T-helper 2 cell treated with Interferon-gamma antibody and Interleukin-4, amounts not matched to agents 5 μg/mL and 100 μg/mL, for 36 hours (primary cell): Measurements from ENCODE around the gene PLEKHN1.
A peak's percentile ranks its signal among the peaks of the same experiment; 100 is the strongest.
"Not testable (repeated sequence)": the region's sequence is repeated elsewhere in the genome, so short reads cannot be mapped to it uniquely, and the experiment has no call there.

Experiments used
- DNase-seq: peaks from one replicate; pipeline ENCODE4 v3.0.0; 2021; ENCODE audit warnings: low spot score
- H3K27ac Mint-ChIP-seq: one replicate; pipeline ENCODE4 v1.8.0; 2021; ENCODE audit warnings: mild to moderate bottlenecking, mixed read lengths
- H3K27me3 Mint-ChIP-seq: one replicate; pipeline ENCODE4 v1.8.0; 2021; ENCODE audit warnings: low read depth, mixed read lengths
- H3K36me3 Mint-ChIP-seq: one replicate; pipeline ENCODE4 v1.8.0; 2021; ENCODE audit warnings: low read depth, mixed read lengths
- H3K4me1 Mint-ChIP-seq: one replicate; pipeline ENCODE4 v1.8.0; 2021; ENCODE audit warnings: low read depth, mixed read lengths
- H3K4me3 Mint-ChIP-seq: one replicate; pipeline ENCODE4 v1.8.0; 2022; ENCODE audit warnings: mild to moderate bottlenecking, moderate library complexity, mixed read lengths
- H3K9me3 Mint-ChIP-seq: one replicate; pipeline ENCODE4 v1.8.0; 2021; ENCODE audit warnings: mixed read lengths

Gene PLEKHN1

DNA sequence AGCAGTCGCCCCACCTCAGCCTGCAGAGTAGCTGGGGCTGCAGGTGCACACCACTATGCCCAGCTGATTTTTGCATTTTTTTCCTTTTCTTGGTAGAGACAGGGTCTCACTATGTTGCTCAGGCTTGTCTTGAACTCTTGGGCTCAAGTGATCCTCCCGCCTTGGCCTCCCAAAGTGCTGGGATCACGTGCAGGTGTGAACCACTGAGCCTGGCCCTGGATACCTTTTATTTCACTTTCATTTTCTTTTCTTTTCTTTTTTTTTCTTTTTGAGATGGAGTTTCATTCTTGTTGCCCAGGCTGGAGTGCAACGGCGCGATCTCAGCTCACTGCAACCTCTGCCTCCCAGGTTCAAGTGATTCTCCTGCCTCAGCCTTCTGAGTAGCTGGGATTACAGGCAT, 25.0 kb downstream of the PLEKHN1 start:
- not testable (repeated sequence) for H3K27ac Mint-ChIP-seq, H3K4me3 Mint-ChIP-seq, H3K4me1 Mint-ChIP-seq, H3K36me3 Mint-ChIP-seq, DNase-seq, H3K9me3 Mint-ChIP-seq
- H3K27me3 Mint-ChIP-seq, result peaks cover 35% of the 10 kb centered on the region

DNA sequence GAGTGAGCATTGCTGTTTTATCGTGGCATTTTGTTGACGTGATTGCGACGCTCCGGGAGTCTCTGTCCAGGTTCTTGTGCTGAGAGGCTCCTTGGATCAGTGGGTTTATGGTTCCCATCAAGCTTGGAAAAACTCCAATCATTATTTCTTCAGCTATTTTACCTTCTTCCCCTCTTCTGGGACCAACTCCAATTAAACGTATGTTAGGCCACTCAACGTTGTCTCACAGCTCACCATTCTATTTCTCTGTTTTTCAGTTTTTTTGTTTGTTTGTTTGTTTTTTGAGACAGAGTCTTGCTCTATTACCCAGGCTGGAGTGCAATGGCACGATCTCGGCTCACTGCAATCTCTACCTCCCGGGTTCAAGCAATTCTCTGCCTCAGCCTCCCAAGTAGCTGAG, 25.6 kb downstream of the PLEKHN1 start:
- Mint-ChIP-seq H3K27ac (no peak overlapping the region), H3K9me3 (peaks cover 4% of the 10 kb centered on the region), H3K4me3 (no peak overlapping the region), H3K36me3 (no peaks in the 10 kb centered on the region), H3K27me3 (peaks cover 36% of the 10 kb centered on the region), H3K4me1 (peaks cover 3% of the 10 kb centered on the region)
- DNase-seq, result no peak

DNA sequence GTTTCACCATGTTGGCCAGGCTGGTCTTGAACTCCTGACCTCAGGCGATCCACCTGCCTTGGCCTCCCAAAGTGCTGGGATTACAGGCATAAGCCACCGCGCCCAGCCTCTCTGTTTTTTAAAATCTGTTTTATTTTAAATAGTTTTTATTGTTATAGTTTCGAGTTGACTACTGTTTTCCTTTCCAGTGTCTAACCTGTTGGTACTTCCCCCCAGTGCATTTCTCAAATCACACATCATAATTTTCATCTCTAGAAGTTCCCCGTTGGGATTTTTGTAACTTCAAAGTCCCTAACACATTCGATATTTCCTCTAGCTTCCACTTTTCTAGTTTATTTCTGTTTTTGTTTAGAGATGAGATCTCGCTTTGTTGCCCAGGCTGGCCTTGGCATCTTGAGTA, 26.1 kb downstream of the PLEKHN1 start:
- Mint-ChIP-seq H3K4me3 (no peak overlapping the region), H3K9me3 (peaks cover 4% of the 10 kb centered on the region), H3K27me3 (peaks cover 40% of the 10 kb centered on the region), H3K4me1 (peaks cover 3% of the 10 kb centered on the region), H3K27ac (no peak overlapping the region), H3K36me3 (no peaks in the 10 kb centered on the region)
- DNase-seq, result no peak

DNA sequence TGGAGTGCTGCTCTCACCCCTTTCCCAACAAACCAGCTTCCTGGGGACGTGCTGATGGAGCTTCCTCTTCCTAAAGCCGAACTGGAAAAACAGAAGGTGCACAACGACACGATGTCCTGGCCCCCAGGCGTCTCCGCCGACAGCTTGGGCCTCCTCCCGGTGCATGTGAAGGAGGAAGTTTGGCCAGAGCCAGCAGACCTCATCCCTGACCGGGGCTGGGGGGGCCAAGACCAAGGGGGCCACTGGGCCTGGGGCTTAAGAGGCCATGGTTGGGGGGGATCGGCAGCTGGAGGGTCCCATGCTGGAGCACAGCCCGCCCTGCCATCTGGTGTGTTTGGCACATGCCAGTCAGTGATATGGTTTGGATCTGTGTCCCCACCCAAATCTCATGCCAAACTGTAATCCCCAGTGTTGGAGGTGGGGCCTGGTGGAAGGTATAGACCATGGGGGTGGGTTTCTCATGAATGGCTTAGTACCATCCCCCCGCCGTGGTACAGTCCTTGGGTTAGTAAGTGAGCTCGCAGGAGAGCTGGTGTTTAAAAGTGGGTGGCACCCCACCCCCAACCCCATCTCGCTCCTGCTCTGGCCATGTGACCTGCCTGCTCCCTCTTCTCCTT, 27.2 kb downstream of the PLEKHN1 start:
- H3K4me3 Mint-ChIP-seq, result no peak overlapping the region
- H3K27ac Mint-ChIP-seq, result no peak overlapping the region
- H3K27me3 Mint-ChIP-seq, result peaks cover 39% of the 10 kb centered on the region
- peaks cover 4% of the 10 kb centered on the region for H3K9me3 Mint-ChIP-seq
- peaks cover 3% of the 10 kb centered on the region for H3K4me1 Mint-ChIP-seq
- DNase-seq, result no peak
- H3K36me3 Mint-ChIP-seq, result no peaks in the 10 kb centered on the region

DNA sequence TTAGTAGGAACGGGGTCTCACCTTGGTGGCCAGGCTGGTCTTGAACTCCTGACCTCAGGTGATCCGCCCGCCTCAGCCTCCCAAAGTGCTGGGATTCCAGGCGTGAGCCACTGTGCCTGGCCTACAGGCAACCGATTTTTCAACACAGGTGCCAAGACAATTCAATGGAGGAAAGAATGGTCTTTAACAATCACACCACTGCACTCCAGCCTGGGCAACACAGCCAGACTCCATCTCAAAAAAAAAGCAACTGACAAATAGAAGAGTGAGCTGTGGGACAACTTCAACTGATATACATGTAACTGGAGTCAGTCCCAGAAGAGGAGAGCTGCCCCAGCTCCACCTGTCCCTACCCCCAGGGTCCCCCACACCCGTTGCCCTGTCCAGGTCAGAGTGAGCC, 28.3 kb downstream of the PLEKHN1 start:
- not testable (repeated sequence) for H3K4me1 Mint-ChIP-seq, H3K9me3 Mint-ChIP-seq, DNase-seq, H3K36me3 Mint-ChIP-seq, H3K27ac Mint-ChIP-seq, H3K4me3 Mint-ChIP-seq
- H3K27me3 Mint-ChIP-seq, result peaks cover 30% of the 10 kb centered on the region

DNA sequence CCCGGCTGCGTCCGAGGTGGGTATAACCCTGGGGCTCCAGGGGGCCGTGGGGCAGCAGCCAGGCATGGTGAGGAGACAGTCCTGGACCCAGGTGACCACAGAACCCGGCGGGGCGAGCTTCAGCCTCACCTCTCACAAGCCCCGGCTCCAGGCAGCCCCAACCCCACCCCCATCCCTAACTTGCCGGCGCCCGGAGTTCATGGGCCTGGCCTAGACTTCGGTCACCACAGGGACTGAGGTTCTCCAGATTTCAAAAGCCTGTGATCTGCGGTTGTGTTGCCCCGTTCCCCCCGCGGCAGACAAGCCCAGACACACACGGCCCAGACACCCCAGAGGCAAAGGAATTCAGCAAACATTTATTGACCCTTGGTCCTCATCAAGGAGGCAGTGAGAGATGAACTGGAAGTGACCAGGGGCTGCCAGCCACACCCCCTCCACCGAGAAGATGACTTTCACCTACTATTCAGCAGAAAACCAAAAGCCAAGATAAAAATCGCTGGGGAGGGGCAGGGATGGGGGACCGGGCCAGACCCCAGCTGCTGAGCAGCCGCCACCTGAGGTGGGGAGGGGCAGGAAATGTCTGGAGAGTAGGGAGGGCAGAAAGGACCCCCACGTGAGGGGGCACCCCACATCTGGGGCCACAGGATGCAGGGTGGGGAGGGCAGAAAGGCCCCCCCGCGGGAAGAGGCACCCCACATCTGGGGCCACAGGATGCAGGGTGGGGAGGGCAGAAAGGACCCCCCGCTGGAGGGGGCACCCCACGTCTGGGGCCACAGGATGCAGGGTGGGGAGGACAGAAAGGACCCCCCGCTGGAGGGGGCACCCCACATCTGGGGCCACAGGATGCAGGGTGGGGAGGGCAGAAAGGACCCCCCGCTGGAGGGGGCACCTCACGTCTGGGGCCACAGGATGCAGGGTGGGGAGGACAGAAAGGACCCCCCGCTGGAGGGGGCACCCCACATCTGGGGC, 29.7 kb downstream of the PLEKHN1 start:
- peaks cover 4% of the 10 kb centered on the region for H3K9me3 Mint-ChIP-seq
- no peak overlapping the region for H3K4me3 Mint-ChIP-seq
- peaks cover 4% of the 10 kb centered on the region for H3K4me1 Mint-ChIP-seq
- no peak for DNase-seq
- peaks cover 30% of the 10 kb centered on the region for H3K27me3 Mint-ChIP-seq
- no peak overlapping the region for H3K27ac Mint-ChIP-seq
- H3K36me3 Mint-ChIP-seq, result no peaks in the 10 kb centered on the region

DNA sequence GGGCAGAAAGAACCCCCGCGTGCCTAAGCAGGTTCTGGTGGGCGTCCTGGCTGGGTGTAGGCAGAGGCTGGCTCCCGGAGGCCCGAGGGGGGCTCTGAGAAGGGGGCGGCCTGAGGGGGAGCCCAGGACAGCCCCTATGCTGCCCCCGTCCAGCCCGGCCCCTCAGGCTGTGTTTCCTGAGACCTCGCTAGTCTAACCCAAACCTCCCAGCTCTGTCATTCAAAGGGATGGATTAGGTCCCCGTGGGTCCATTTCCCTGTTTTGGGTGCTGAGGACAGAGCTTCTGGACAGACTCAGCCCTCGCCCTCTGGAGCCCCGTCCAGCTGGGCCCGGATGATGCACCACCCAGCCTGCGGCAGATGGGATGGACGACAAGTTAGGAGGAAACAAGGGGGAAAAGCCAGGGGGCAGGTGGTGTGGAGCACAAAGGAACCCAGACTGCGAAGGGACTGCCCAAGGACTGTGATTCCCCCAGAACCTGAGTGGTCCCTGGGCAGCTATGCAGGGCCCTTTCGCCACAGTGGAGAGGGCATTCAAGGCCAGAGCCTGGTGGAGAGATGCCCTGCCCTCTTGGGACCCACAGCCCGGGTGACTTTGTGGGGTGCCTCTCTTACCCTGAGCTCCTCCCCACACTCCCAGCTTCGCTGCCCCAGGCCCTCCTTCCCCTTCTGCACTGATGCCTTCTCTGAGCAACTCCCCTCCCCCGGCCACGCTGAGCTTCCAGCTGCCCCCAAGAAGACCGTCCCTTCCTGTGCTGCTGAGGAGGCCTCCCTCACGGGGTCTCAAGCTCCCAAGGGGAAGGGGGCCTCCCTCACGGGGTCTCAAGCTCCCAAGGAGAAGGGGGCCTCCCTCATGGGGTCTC, 30.8 kb downstream of the PLEKHN1 start:
- H3K4me1 Mint-ChIP-seq, result peaks cover 4% of the 10 kb centered on the region

DNA sequence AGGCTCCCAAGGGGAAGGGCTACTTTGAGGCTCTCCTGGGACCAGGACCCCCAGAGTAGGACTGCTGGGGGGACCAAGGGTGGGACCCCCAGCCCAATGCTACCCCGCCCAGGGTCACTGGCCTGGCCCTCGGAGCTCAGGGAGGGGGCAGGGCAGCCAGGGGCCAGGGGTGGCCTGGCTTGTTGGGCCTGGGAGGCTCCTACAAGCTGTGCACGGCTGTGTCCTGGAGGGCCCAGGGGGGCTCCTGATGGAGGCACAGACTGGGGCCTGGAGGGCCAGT, 31.4 kb downstream of the PLEKHN1 start:
- Mint-ChIP-seq H3K9me3 (no peaks in the 10 kb centered on the region), H3K27ac (no peak overlapping the region), H3K4me1 (peaks cover 4% of the 10 kb centered on the region), H3K27me3 (peaks cover 33% of the 10 kb centered on the region), H3K4me3 (no peak overlapping the region), H3K36me3 (no peaks in the 10 kb centered on the region)
- DNase-seq, result no peak

More for the DNA sequence above, 30.8 kb downstream of the PLEKHN1 start:
- Mint-ChIP-seq H3K9me3 (peaks cover 4% of the 10 kb centered on the region), H3K36me3 (no peaks in the 10 kb centered on the region), H3K27ac (no peak overlapping the region), H3K4me3 (no peak overlapping the region), H3K27me3 (peaks cover 31% of the 10 kb centered on the region)
- DNase-seq, result no peak

DNA sequence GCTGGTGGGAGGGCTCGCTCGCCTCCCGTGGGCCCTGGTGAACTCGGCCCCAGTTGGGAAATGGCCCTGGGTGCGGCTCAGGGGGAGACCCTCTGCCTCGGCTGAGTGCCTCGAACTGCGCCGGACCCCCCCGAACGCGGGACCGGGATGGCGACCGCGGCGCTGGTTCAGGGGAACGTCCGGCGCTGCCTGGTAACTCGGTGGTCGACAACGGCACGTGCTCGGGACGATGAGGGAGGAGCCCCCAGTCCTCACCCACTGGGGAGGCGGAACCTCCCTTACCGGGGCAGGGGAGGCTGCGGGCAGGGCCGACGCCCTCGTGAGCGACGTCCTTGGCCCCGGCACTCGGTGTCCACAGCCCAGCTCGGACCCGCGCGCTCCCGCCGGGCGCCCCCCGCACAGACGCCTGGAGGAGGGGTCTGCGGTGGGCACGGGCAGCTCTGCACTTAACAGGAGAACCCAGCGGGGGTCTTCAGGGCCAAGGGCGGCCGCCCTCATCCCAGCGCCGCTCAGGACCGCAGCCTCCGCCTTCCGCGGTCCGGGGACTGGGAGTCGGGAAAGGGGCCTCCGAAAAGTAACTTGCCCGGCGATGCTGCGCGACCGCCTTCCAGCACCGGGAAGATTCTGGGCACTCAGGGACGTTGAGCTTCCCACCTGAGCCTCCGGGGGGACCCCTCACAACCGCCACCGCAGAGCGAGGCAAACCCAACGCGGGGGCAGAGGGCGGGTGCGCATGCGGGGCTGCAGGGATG, 31.9 kb downstream of the PLEKHN1 start:
- Mint-ChIP-seq H3K27me3 (peaks cover 35% of the 10 kb centered on the region), H3K9me3 (no peaks in the 10 kb centered on the region), H3K27ac (no peak overlapping the region), H3K36me3 (no peaks in the 10 kb centered on the region), H3K4me1 (peaks cover 4% of the 10 kb centered on the region), H3K4me3 (no peak overlapping the region)
- no peak for DNase-seq

DNA sequence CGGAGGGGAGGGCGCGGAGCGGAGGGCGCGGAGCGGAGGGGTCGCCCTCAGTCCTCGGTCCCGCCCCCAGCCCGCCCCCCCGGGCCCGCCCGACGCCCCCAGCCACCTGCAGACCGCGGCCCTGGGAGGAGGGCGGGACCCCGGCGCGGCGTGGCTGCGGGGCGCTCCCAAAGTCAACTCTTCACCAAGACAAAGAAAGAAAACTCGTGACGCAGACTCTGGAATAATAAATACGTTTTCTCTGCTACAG, 32.4 kb downstream of the PLEKHN1 start:
- DNase-seq, result no peak
- no peaks in the 10 kb centered on the region for H3K9me3 Mint-ChIP-seq
- H3K4me3 Mint-ChIP-seq, result no peak overlapping the region
- peaks cover 39% of the 10 kb centered on the region for H3K27me3 Mint-ChIP-seq
- no peak overlapping the region for H3K27ac Mint-ChIP-seq
- peaks cover 4% of the 10 kb centered on the region for H3K4me1 Mint-ChIP-seq
- H3K36me3 Mint-ChIP-seq, result no peaks in the 10 kb centered on the region

DNA sequence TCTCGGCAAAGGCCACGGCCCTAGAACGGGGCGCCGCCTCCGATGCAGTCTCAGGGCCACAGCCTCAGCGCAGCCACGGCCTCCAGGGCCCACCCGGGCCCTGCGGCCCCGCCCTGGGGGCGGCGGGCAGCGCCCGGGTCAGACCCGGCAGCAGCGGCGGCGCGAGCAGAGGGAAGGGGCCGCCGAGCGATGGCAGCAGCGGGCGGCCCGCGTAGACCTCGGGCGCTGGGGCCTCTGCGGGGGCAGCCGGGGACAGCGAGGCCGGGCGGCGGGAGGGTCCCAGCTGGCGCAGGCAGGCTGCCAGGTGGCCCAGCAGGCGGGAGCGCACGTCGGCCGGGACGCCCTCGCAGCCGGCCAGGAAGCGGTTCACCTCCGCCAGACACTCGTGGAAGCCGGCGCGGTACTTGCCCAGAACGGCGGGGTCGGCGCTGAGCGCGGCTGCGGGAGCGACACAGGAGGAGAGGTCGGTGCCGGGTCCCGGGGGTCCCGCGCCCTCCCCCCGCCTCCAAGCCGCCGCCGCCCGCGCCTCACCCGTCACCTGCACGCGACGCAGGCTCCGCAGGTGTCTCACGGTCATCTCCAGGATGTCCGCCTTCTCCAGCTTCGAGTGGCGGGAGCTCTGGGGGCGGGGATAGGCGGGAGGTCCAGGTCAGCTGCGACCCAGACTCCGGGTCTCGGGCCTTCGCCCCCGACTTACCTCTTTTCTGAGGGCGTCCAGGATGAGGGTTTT, 32.9 kb downstream of the PLEKHN1 start:
- no peak overlapping the region for H3K27ac Mint-ChIP-seq
- H3K4me1 Mint-ChIP-seq, result peaks cover 4% of the 10 kb centered on the region
- no peak for DNase-seq
- H3K4me3 Mint-ChIP-seq, result no peak overlapping the region
- H3K27me3 Mint-ChIP-seq, result peaks cover 39% of the 10 kb centered on the region
- H3K36me3 Mint-ChIP-seq, result no peaks in the 10 kb centered on the region
- H3K9me3 Mint-ChIP-seq, result no peaks in the 10 kb centered on the region

DNA sequence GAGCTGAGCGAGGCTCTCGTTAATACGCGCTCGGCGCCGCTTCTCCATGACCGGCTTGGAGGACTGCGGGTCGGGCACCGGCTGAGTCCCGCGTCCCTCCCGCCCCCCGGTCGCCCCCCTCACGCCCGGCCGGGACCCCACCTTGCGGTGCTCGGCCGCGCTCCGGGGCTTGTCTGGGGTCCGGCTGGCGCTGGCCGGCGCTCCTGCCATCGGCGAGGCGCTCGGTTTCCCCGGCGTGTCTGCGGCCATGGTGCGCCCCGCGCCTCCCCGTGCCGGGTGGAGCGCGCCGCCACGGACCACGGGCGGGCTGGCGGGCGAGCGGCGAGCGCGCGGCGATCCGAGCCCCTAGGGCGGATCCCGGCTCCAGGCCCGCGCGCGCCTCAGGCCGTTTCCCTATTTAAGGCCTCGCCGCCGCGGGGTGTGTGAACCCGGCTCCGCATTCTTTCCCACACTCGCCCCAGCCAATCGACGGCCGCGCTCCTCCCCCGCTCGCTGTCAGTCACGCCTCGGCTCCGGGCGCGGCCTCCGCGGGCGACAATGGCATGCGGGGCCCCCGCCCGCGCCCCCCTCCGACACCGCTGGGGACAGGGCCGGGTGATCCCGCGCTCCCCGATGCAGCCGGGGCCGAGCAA, 33.6 kb downstream of the PLEKHN1 start, which contains the start of gene HES4:
Gene HES4 (minus strand): TSS at position 373 of the 632 bp plus-strand sequence. CDS start 124 bp downstream, at position 249.
- H3K27me3 Mint-ChIP-seq, result peaks cover 39% of the 10 kb centered on the region
- H3K36me3 Mint-ChIP-seq, result no peaks in the 10 kb centered on the region
- no peaks in the 10 kb centered on the region for H3K9me3 Mint-ChIP-seq

More for the DNA sequence above, 33.6 kb downstream of the PLEKHN1 start, which contains the start of gene HES4:
- peak within 1 kb of the TSS; percentile 73 for H3K27ac Mint-ChIP-seq
- peak within 1 kb of the TSS; percentile 68 for H3K4me3 Mint-ChIP-seq
- DNase-seq, result peak; percentile 70
- H3K4me1 Mint-ChIP-seq, result peaks cover 8% of the 10 kb centered on the region
